Astrocyte of the spinal cord (primary cell): Measurements from ENCODE around the gene LRRN4CL.
"Not testable (repeated sequence)": the region's sequence is repeated elsewhere in the genome, so short reads cannot be mapped to it uniquely, and the experiment has no call there.

Experiments used
- DNase-seq: peaks from one replicate; pipeline ENCODE4 v3.0.0; 2011; ENCODE audit warnings: low read depth, low spot score
- H3K4me3 ChIP-seq: 2 replicates; pipeline ENCODE4 v1.5.1; 2011; ENCODE audit warnings: low read depth, mild to moderate bottlenecking, low read length, moderate library complexity
- in situ Hi-C: cut with HindIII; loops from 2 replicates; pipeline ENCODE4 v1.10.0; 2017; ENCODE audit warnings: low sequenced_read_pairs
- TF ChIP-seq, protein P1 (sequence below): IDR thresholded peaks from 2 replicates; pipeline ENCODE4 v1.5.1; 2012; ENCODE audit warnings: low read depth, mild to moderate bottlenecking, low read length, inconsistent platforms

LRRN4CL gene

DNA sequence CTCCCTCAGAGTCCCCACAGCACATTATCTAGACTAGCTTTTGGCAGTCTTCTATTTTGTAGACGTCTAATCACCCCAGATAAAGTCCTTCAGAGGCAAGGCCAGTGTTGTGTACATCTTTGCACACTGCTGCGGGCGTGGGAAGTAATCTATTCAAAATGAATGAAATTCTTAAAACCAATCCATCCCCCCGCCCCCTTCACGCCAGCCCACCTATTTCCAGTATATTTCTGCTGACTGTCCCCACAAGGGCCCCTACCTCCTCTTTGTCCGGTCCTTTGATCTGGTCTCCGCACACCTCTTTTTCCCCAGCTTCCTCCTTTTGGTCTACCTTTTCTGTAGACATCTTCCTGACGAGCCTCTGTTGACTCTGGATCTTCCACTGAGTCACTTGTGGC lies 17.5 kb upstream of the LRRN4CL start:
- no peak for DNase-seq
- no peak overlapping the region for H3K4me3 ChIP-seq
- in situ Hi-C loops, result no loop called here
- TF ChIP-seq, protein P1, sequence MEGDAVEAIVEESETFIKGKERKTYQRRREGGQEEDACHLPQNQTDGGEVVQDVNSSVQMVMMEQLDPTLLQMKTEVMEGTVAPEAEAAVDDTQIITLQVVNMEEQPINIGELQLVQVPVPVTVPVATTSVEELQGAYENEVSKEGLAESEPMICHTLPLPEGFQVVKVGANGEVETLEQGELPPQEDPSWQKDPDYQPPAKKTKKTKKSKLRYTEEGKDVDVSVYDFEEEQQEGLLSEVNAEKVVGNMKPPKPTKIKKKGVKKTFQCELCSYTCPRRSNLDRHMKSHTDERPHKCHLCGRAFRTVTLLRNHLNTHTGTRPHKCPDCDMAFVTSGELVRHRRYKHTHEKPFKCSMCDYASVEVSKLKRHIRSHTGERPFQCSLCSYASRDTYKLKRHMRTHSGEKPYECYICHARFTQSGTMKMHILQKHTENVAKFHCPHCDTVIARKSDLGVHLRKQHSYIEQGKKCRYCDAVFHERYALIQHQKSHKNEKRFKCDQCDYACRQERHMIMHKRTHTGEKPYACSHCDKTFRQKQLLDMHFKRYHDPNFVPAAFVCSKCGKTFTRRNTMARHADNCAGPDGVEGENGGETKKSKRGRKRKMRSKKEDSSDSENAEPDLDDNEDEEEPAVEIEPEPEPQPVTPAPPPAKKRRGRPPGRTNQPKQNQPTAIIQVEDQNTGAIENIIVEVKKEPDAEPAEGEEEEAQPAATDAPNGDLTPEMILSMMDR, result no peak

GRCh38 chr11:62705880-62706849 lies 16.8 kb upstream of the LRRN4CL start:
- peak; percentile 97 for DNase-seq
- TF ChIP-seq, protein P1, result no peak
- peak overlapping the region; percentile 71 for H3K4me3 ChIP-seq
- in situ Hi-C loops, result no loop called here

- in situ Hi-C loops, result no loop called here
- DNase-seq, result no peak
- TF ChIP-seq, protein P1, result no peak
- H3K4me3 ChIP-seq, result peak overlapping the region; percentile 71
Measured at GRCh38 chr11:62705413-62705812, 16.1 kb upstream of the LRRN4CL start.

- DNase-seq, H3K4me3 ChIP-seq, in situ Hi-C loops: not testable (repeated sequence)
Measured at GRCh38 chr11:62703921-62704320, 14.6 kb upstream of the LRRN4CL start.

GRCh38 chr11:62702246-62702645 lies 12.9 kb upstream of the LRRN4CL start:
- DNase-seq, result no peak
- in situ Hi-C loops, result no loop called here
- H3K4me3 ChIP-seq, result no peak overlapping the region
- TF ChIP-seq, protein P1, result no peak

DNA sequence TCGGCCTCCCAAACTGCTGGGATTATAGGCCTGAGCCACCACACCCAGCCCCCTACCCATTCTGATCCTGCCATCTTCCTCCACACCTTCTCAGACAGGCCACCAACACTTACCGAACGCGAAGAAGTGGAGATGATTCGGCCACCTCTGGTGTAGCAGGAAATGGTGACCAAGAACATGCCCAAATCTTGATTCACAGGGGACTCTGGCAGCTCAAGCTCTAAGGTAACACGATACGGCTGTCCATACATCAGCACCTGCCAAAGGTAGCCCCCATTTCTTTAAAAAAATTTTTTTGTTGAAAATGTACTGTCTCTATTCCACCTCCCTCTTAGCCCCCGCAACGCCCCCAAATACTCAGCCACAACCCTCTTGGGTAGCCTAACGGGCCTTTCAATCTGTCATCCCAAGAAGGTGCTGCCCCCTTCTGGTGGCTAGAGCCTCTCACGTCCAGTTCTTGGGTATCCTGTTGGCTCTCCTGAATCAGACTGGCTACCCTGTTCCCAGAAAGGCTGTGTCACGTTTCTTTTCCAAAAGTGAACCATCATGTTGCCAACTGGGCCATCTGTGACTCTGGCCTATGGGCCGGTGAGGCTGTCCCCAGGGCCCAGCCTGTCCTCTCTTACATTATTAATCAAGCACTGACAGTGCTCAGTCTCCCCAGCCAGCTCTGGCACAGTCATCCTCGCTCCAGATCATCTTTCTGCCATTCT lies 5.3 kb upstream of the LRRN4CL start:
- in situ Hi-C loops, result no loop called here
- TF ChIP-seq, protein P1, result peak; percentile 85
- peak; percentile 73 for DNase-seq

GRCh38 chr11:62693624-62694023 lies 4.3 kb upstream of the LRRN4CL start:
- DNase-seq, H3K4me3 ChIP-seq, in situ Hi-C loops: not testable (repeated sequence)

More for the DNA sequence above, 5.3 kb upstream of the LRRN4CL start:
- no peak overlapping the region for H3K4me3 ChIP-seq
